Hepatocyte (in vitro differentiated cells): ENCODE results near the gene SUPT3H. TPM values are rescaled to one million over a fixed set of nuclear protein-coding genes. Genes with fewer than 3 reads are reported as not detected.

ENCODE experiments used
- DNase-seq: peaks from one replicate; pipeline ENCODE4 v3.0.0-alpha.2; 2016; ENCODE audit warnings: low spot score
- H2AFZ ChIP-seq: fragments of 200-600 bp; sonication (generic); 2 replicates; pipeline ENCODE4 v1.6.0; 2016; ENCODE audit warnings: antibody characterized with exemption, mild to moderate bottlenecking
- H3K27ac ChIP-seq: fragments of 200-600 bp; sonication (generic); 2 replicates; pipeline ENCODE4 v1.5.1; 2016; ENCODE audit warnings: mild to moderate bottlenecking
- H3K27me3 ChIP-seq: fragments of 200-600 bp; sonication (generic); 2 replicates; pipeline ENCODE4 v1.6.1; 2016
- H3K36me3 ChIP-seq: fragments of 200-600 bp; sonication (generic); replicated peaks from 2 replicates; pipeline ENCODE4 v1.5.1; 2016; ENCODE audit warnings: low read depth; ENCODE audit not compliant: insufficient read depth
- H3K4me1 ChIP-seq: fragments of 200-600 bp; sonication (generic); 2 replicates; pipeline ENCODE4 v1.5.1; 2016; ENCODE audit warnings: mild to moderate bottlenecking, moderate library complexity; ENCODE audit not compliant: insufficient read depth
- H3K4me2 ChIP-seq: fragments of 200-600 bp; sonication (generic); 2 replicates; pipeline ENCODE4 v1.6.0; 2016
- H3K4me3 ChIP-seq: fragments of 200-600 bp; sonication (generic); 2 replicates; pipeline ENCODE4 v1.5.1; 2016; ENCODE audit warnings: mild to moderate bottlenecking
- H3K79me2 ChIP-seq: fragments of 200-600 bp; sonication (generic); 2 replicates; pipeline ENCODE4 v1.6.0; 2017; ENCODE audit warnings: mild to moderate bottlenecking
- H3K9me2 ChIP-seq: fragments of 200-600 bp; sonication (generic); replicated peaks from 2 replicates; pipeline ENCODE4 v1.6.0; 2017; ENCODE audit warnings: mild to moderate bottlenecking; ENCODE audit not compliant: insufficient read depth
- H3K9me3 ChIP-seq: fragments of 200-600 bp; sonication (generic); 2 replicates; pipeline ENCODE4 v1.5.1; 2016; ENCODE audit warnings: low read depth, mild to moderate bottlenecking
- H4K20me1 ChIP-seq: fragments of 200-600 bp; sonication (generic); 2 replicates; pipeline ENCODE4 v1.6.0; 2016; ENCODE audit warnings: mild to moderate bottlenecking; ENCODE audit not compliant: insufficient read depth, poor library complexity, severe bottlenecking
- CTCF ChIP-seq: fragments of 200-600 bp; sonication (generic); IDR thresholded peaks from 2 replicates; pipeline ENCODE4 v1.5.1; 2016; ENCODE audit warnings: antibody characterized with exemption, mild to moderate bottlenecking; ENCODE audit not compliant: poor library complexity
- EZH2 ChIP-seq: fragments of 200-600 bp; sonication (generic); IDR thresholded peaks from 2 replicates; pipeline ENCODE4 v1.6.1; 2016; ENCODE audit warnings: antibody characterized with exemption, mild to moderate bottlenecking, borderline replicate concordance
- EZH2phosphoT487 ChIP-seq: fragments of 200-600 bp; sonication (generic); IDR thresholded peaks from one replicate; pipeline ENCODE4 v1.6.1; 2018; ENCODE audit warnings: antibody characterized with exemption, mild to moderate bottlenecking, low read depth, moderate library complexity; ENCODE audit not compliant: unreplicated experiment, severe bottlenecking
- whole genome bisulfite sequencing: methylation state at CpG from one replicate; pipeline ENCODE4 v1.1.6; 2016; ENCODE audit warnings: low lambda C conversion rate; ENCODE audit errors: missing lambda C conversion rate; 5-methylcytosine and 5-hydroxymethylcytosine counted together
- polyA plus RNA-seq: library from polyadenylated mRNA; unstranded; fragments of >200 nt; fragmentation: Nextera tagmentation; extraction: Ambion mirVana; gene quantifications from 2 replicates; pipeline ENCODE4 v1.2.1, GENCODE V29; 2016
- total RNA-seq: library from RNA; depleted of rRNA; stranded (reverse); fragments of >200 nt; gene quantifications from 2 replicates; pipeline ENCODE4 v1.2.3, GENCODE V29; 2014

The SUPT3H gene
- total and polyA plus RNA-seq, 2 experiments from 2014 or later: 6.8 to 7.7 TPM

- Histone ChIP-seq H3K79me2 (no peaks in the 10 kb centered on the region), H2AFZ (no peak overlapping the region), H4K20me1 (no peaks in the 10 kb centered on the region), H3K4me3 (no peak overlapping the region), H3K9me2 (no peaks in the 10 kb centered on the region), H3K4me2 (no peak overlapping the region), H3K9me3 (no peaks in the 10 kb centered on the region), H3K27ac (no peak overlapping the region), H3K4me1 (no peaks in the 10 kb centered on the region), H3K27me3 (no peaks in the 10 kb centered on the region), H3K36me3 (no peaks in the 10 kb centered on the region)
- no peak for TF ChIP-seq CTCF
- no peak for TF ChIP-seq EZH2phosphoT487
- no peak for TF ChIP-seq EZH2
- 100% methylated on average over 1 of the region's 1 CpG for WGBS
- DNase-seq: no peak
Observed at GRCh38 chr6:45098256-45098655, 279.5 kb downstream of the SUPT3H start.

GRCh38 chr6:45094831-45095230 lies 282.9 kb downstream of the SUPT3H start:
- Histone ChIP-seq H3K36me3 (no peaks in the 10 kb centered on the region), H3K9me3 (no peaks in the 10 kb centered on the region), H3K27ac (no peak overlapping the region), H4K20me1 (no peaks in the 10 kb centered on the region), H3K9me2 (no peaks in the 10 kb centered on the region), H3K4me1 (no peaks in the 10 kb centered on the region), H3K4me2 (no peak overlapping the region), H3K79me2 (no peaks in the 10 kb centered on the region), H3K27me3 (no peaks in the 10 kb centered on the region), H2AFZ (no peak overlapping the region), H3K4me3 (no peak overlapping the region)
- 83% methylated on average over 4 of the region's 4 CpGs for WGBS
- TF ChIP-seq EZH2: no peak
- no peak for TF ChIP-seq CTCF
- TF ChIP-seq EZH2phosphoT487: no peak
- DNase-seq: no peak

GRCh38 chr6:45092135-45092534 lies 285.6 kb downstream of the SUPT3H start:
- Histone ChIP-seq H4K20me1 (no peaks in the 10 kb centered on the region), H3K27me3 (no peaks in the 10 kb centered on the region), H3K4me1 (no peaks in the 10 kb centered on the region), H3K9me3 (no peaks in the 10 kb centered on the region), H3K4me2 (no peak overlapping the region), H3K9me2 (no peaks in the 10 kb centered on the region), H3K36me3 (no peaks in the 10 kb centered on the region), H3K27ac (no peak overlapping the region), H2AFZ (no peak overlapping the region), H3K4me3 (no peak overlapping the region), H3K79me2 (no peaks in the 10 kb centered on the region)
- no peak for DNase-seq
- 97% methylated on average over 3 of the region's 3 CpGs for WGBS
- no peak for TF ChIP-seq EZH2
- TF ChIP-seq CTCF: no peak
- TF ChIP-seq EZH2phosphoT487: no peak
